Esophagus muscularis mucosa (tissue), 4 donors: ENCODE data around the gene ARPC2. TPM values are rescaled to one million over a fixed set of nuclear protein-coding genes. Genes with fewer than 3 reads are reported as not detected.

Source experiments
- DNase-seq: peaks from one replicate; pipeline ENCODE4 v3.0.0-alpha.2; 2017; ENCODE audit errors: extremely low spot score
- H3K27ac ChIP-seq, 4 donors: fragments of 200-600 bp; sonication (generic); replicated peaks in 1 of 4; 1 replicate in 3 of 4; 2 replicates in 1 of 4; pipeline ENCODE4 v1.5.1; 2016 to 2019; ENCODE audit warnings: mild to moderate bottlenecking in 1 of 4
- H3K27me3 ChIP-seq, 4 donors: fragments of 200-600 bp; sonication (generic); one replicate each; pipeline versions ENCODE4 v1.5.1 to v1.6.0; 2016 to 2019
- H3K36me3 ChIP-seq, 4 donors: fragments of 200-600 bp; sonication (generic); one replicate each; pipeline ENCODE4 v1.5.1; 2016 to 2019
- H3K4me1 ChIP-seq, 4 donors: fragments of 200-600 bp; sonication (generic); one replicate each; pipeline ENCODE4 v1.5.1; 2016 to 2019
- H3K4me3 ChIP-seq, 4 donors: fragments of 200-600 bp; sonication (generic); 1 replicate in 2 of 4; 2 replicates in 2 of 4; pipeline ENCODE4 v1.5.1; 2016 to 2019; ENCODE audit warnings: mild to moderate bottlenecking in 4 of 4, moderate library complexity in 1 of 4
- H3K9me3 ChIP-seq, 4 donors: fragments of 200-600 bp; sonication (generic); 1 replicate in 3 of 4; 2 replicates in 1 of 4; pipeline ENCODE4 v1.5.1; 2016 to 2019
- EP300 ChIP-seq: sonication (generic); formaldehyde crosslinking; IDR thresholded peaks from one replicate; pipeline ENCODE4 v1.6.1; 2017; ENCODE audit warnings: antibody characterized with exemption
- POLR2A ChIP-seq: fragments of 450-650 bp; IDR thresholded peaks from one replicate; pipeline ENCODE4 v1.6.1; 2017; ENCODE audit warnings: antibody characterized with exemption, moderate library complexity, mild to moderate bottlenecking, low read depth
- POLR2AphosphoS5 ChIP-seq, 2 donors: sonication (generic); formaldehyde crosslinking; IDR thresholded peaks; one replicate each; pipeline ENCODE4 v1.6.1; 2017; ENCODE audit warnings: antibody characterized with exemption in 2 of 2
- WGBS: methylation state at CpG from one replicate; pipeline ENCODE4 v1.1.5; 2018; 5-methylcytosine and 5-hydroxymethylcytosine counted together
- intact Hi-C: fragments of 100-400 bp; cut with DNase I; formaldehyde crosslinking; loops from one replicate; pipeline ENCODE4 v1.15.1; 2023
- total RNA-seq, 4 donors: library from RNA; depleted of rRNA; stranded (reverse); fragments of >200 nt; gene quantifications; one replicate each; pipeline versions ENCODE4 v1.1.0 to v1.2.1, GENCODE V29; 2016
- TF ChIP-seq, protein P1 (sequence below), 3 experiments: fragments of 200-600 bp in 2 of 3; fragments of 450-650 bp in 1 of 3; sonication (generic) in 2 of 3; IDR thresholded peaks; one replicate each; pipeline ENCODE4 v1.5.1; 2017 to 2019; ENCODE audit warnings: antibody characterized with exemption in 3 of 3, mild to moderate bottlenecking in 2 of 3, moderate library complexity in 1 of 3

Gene ARPC2
- total RNA-seq, 4 donors from 2014 or later, result 257 to 300 (median 270) TPM

DNA sequence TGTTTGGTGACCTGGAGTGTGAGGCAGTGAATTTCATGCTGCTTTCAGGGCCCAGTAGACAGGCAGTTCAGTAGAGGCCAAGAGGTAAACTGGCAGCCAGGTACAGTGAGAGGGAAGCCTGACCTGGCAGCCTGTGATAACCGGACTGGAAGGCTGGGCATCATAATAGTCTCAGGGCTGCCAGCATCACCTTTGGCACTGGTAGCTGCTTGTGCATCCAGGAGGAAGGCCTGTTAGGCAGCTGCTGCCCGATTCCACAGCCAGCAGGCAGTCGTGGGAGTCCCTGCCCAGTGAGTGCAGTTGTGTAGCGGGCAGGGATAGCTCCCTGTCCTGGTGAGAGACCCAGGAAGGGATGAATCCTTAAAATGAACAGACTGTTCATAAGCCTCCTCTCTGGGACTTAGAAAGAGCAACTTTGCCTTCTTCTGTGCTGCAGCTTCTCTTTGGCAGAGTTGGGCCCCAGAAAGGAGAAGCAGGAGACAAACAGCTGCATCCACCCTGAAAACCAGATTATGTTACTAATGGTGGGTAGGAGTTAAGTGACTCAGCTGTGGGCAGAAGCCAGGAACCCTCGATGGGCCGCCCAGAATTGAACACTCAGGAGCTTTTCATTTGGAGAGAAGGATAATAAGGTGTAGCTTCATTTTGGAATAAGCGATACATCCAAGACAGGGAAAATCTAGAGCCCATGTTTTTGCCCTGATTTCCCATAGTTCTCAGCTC, 35.7 kb downstream of the ARPC2 start:
- intact Hi-C loops, result no loop called here

DNA sequence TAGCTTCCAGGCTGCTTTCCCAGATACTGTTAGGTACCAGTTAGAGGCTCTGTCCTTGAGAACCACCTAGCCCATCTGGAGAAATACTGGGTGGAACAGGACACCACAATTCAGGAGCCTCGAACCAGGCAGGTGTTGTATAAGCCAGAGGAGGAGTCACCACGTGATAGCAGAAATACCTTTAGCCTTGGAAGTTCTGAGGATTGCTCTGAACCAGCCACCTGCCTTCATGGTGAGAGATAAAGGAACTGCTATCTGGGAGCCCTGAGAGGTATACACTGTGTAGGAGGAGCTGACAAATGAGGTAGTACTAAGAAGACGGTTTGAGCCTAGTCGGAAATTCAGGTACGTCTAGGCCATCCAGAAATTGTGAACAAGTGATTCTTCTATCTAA, 36.2 kb downstream of the ARPC2 start:
- peaks cover 8 to 15% (median 10%) of the 10 kb centered on the region in 4 donors for H3K4me1 ChIP-seq
- 79% methylated on average over 5 of the region's 5 CpGs for WGBS
- peaks cover 63 to 91% (median 87%) of the 10 kb centered on the region in 4 donors for H3K36me3 ChIP-seq
- no peak overlapping the region for H3K4me3 ChIP-seq
- no peak overlapping the region for H3K27ac ChIP-seq
- no peaks in the 10 kb centered on the region for H3K9me3 ChIP-seq
- H3K27me3 ChIP-seq, result no peaks in the 10 kb centered on the region
- no peak for TF ChIP-seq EP300
- TF ChIP-seq POLR2A, result no peak
- no peak for TF ChIP-seq POLR2AphosphoS5 (IDR thresholded peaks at IDR 0.05)
- TF ChIP-seq, protein P1, sequence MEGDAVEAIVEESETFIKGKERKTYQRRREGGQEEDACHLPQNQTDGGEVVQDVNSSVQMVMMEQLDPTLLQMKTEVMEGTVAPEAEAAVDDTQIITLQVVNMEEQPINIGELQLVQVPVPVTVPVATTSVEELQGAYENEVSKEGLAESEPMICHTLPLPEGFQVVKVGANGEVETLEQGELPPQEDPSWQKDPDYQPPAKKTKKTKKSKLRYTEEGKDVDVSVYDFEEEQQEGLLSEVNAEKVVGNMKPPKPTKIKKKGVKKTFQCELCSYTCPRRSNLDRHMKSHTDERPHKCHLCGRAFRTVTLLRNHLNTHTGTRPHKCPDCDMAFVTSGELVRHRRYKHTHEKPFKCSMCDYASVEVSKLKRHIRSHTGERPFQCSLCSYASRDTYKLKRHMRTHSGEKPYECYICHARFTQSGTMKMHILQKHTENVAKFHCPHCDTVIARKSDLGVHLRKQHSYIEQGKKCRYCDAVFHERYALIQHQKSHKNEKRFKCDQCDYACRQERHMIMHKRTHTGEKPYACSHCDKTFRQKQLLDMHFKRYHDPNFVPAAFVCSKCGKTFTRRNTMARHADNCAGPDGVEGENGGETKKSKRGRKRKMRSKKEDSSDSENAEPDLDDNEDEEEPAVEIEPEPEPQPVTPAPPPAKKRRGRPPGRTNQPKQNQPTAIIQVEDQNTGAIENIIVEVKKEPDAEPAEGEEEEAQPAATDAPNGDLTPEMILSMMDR (IDR thresholded peaks at IDR 0.05), result no peak
- intact Hi-C loops, result no loop called here
- no peak for DNase-seq

More for the DNA sequence above, 35.7 kb downstream of the ARPC2 start:
- Histone ChIP-seq H3K9me3 (no peaks in the 10 kb centered on the region), H3K36me3 (peaks cover 69 to 96% (median 92%) of the 10 kb centered on the region in 4 donors), H3K27me3 (no peaks in the 10 kb centered on the region), H3K4me3 (no peak overlapping the region), H3K27ac (no peak overlapping the region), H3K4me1 (peaks cover 5 to 9% (median 7%) of the 10 kb centered on the region in 4 donors)
- 66% methylated on average over 6 of the region's 7 CpGs for WGBS
- no peak for DNase-seq
- TF ChIP-seq POLR2A, result no peak
- no peak for TF ChIP-seq POLR2AphosphoS5 (IDR thresholded peaks at IDR 0.05)
- no peak for TF ChIP-seq EP300
- TF ChIP-seq, protein P1 (IDR thresholded peaks at IDR 0.05), result no peak

DNA sequence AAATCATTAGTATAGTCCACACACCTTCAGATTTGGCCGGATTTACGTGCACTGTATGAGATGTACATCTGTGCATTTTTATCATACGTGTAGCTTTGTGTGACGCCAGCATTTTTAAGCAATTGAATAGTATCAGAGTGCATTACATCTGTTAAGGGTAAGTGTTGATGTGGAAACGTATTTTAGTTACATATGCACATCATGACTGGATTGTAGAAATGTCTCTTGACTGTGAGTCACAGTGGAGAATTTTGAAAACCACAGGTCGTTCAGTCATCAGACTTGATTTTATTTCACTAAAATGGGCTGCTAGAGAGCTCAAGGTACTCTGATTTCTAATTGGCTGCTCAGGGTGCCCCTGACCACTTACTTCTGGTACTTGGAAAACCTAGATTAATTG, 38.5 kb downstream of the ARPC2 start:
- Histone ChIP-seq H3K27ac (no peak overlapping the region), H3K4me1 (peaks cover 30 to 37% (median 32%) of the 10 kb centered on the region in 4 donors), H3K4me3 (no peak overlapping the region), H3K9me3 (no peaks in the 10 kb centered on the region), H3K36me3 (peaks cover 41 to 69% (median 64%) of the 10 kb centered on the region in 4 donors), H3K27me3 (no peaks in the 10 kb centered on the region)
- WGBS, result 82% methylated on average over 6 of the region's 6 CpGs
- DNase-seq, result no peak
- intact Hi-C loops, result loop anchor here (5.0 kb wide), 1 partner anchor 68 kb away; no protein-coding TSS in a partner anchor
- TF ChIP-seq POLR2AphosphoS5 (IDR thresholded peaks at IDR 0.05), result no peak
- no peak for TF ChIP-seq EP300
- no peak for TF ChIP-seq POLR2A
- TF ChIP-seq, protein P1 (IDR thresholded peaks at IDR 0.05), result no peak

DNA sequence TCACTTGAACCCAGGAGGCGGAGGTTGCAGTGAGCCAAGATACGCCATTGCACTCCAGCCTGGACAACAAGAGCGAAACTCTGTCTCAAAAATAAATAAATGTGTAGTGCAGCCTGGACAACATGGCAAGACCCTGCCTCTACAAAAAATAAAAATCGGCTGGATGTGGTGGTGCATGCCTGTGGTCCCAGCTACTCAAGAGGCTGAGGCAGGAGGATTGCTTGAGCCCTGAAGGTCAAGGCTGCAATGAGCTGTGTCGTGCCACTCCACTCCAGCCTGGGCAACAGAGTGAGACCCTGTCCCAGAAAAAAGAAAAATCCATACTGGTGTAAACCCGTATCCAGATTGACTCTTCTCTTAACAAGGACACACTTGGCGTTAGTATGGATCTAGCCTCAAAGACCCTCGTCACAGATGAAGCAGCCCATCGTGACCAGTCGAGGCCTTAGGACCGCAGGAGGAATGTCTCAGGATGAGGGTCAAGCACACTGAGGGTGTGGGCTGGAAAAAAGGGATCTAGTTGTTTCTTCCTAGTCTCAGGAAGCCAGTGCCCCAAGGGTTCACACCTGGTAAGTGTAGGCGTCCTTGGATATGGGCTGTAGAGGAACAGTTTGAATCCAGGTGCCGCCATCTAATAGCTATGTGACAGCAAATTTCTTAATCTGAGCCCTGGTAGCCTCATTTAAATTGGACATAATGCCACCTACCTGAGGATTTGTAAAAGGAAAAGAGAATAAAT, 39.8 kb downstream of the ARPC2 start:
- H3K4me3 ChIP-seq, result no peak overlapping the region
- intact Hi-C loops, result loop anchor here (5.0 kb wide), 1 partner anchor 69 kb away; no protein-coding TSS in a partner anchor
- 92% methylated on average over 13 of the region's 13 CpGs for WGBS
- H3K36me3 ChIP-seq, result peaks cover 28 to 55% (median 51%) of the 10 kb centered on the region in 4 donors
- no peaks in the 10 kb centered on the region for H3K27me3 ChIP-seq
- H3K4me1 ChIP-seq, result peaks cover 43 to 51% (median 46%) of the 10 kb centered on the region in 4 donors
- no peak for DNase-seq
- peak overlapping the region in 3 of 4 donors; percentile 11 to 82 (median 16) for H3K27ac ChIP-seq
- TF ChIP-seq, protein P1 (IDR thresholded peaks at IDR 0.05), result no peak
- TF ChIP-seq EP300 (no peak), POLR2AphosphoS5 (IDR thresholded peaks at IDR 0.05) (no peak), POLR2A (no peak)
- no peaks in the 10 kb centered on the region for H3K9me3 ChIP-seq
